Panc1 (cell line): Measurements from ENCODE around the gene RPL18.

ENCODE experiments used
- POLR2AphosphoS5 ChIP-seq: IDR thresholded peaks from 2 replicates; pipeline ENCODE4 v1.6.1; 2012; ENCODE audit warnings: mild to moderate bottlenecking, low read depth, low read length, moderate library complexity
- TCF7L2 ChIP-seq: IDR thresholded peaks from 2 replicates; pipeline ENCODE4 v1.6.1; 2011; ENCODE audit warnings: mild to moderate bottlenecking, low read depth, low read length, inconsistent platforms
- TF ChIP-seq, protein P1 (sequence below), 2 experiments: IDR thresholded peaks; 2 replicates each; pipeline ENCODE4 v1.6.1; 2011 to 2012; ENCODE audit warnings: low read depth in 2 of 2, control low read depth in 1 of 2, low read length in 1 of 2, mild to moderate bottlenecking in 1 of 2, moderate library complexity in 1 of 2; ENCODE audit not compliant: insufficient read depth in 1 of 2
- TF ChIP-seq, protein P2 (sequence below): fragments of 450-650 bp; IDR thresholded peaks from 2 replicates; pipeline ENCODE4 v1.5.1; 2017; ENCODE audit warnings: mild to moderate bottlenecking

DNA sequence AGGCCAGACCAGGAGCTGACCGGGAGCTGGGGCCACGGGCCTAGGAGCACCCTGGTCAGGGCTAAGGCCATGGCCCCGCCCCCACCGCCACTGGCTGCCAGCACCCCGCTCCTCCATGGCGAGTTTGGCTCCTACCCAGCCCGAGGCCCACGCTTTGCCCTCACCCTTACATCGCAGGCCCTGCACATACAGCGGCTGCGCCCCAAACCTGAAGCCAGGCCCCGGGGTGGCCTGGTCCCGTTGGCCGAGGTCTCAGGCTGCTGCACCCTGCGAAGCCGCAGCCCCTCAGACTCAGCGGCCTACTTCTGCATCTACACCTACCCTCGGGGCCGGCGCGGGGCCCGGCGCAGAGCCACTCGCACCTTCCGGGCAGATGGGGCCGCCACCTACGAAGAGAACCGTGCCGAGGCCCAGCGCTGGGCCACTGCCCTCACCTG is 6.9 kb upstream of the RPL18 start:
- TF ChIP-seq, protein P1, sequence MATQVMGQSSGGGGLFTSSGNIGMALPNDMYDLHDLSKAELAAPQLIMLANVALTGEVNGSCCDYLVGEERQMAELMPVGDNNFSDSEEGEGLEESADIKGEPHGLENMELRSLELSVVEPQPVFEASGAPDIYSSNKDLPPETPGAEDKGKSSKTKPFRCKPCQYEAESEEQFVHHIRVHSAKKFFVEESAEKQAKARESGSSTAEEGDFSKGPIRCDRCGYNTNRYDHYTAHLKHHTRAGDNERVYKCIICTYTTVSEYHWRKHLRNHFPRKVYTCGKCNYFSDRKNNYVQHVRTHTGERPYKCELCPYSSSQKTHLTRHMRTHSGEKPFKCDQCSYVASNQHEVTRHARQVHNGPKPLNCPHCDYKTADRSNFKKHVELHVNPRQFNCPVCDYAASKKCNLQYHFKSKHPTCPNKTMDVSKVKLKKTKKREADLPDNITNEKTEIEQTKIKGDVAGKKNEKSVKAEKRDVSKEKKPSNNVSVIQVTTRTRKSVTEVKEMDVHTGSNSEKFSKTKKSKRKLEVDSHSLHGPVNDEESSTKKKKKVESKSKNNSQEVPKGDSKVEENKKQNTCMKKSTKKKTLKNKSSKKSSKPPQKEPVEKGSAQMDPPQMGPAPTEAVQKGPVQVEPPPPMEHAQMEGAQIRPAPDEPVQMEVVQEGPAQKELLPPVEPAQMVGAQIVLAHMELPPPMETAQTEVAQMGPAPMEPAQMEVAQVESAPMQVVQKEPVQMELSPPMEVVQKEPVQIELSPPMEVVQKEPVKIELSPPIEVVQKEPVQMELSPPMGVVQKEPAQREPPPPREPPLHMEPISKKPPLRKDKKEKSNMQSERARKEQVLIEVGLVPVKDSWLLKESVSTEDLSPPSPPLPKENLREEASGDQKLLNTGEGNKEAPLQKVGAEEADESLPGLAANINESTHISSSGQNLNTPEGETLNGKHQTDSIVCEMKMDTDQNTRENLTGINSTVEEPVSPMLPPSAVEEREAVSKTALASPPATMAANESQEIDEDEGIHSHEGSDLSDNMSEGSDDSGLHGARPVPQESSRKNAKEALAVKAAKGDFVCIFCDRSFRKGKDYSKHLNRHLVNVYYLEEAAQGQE (IDR thresholded peaks at IDR 0.05; ENCODE audit: insufficient read depth in 1 of 2, low read depth in 2 of 2, low read length in 1 of 2) = no peak
- TF ChIP-seq, protein P2, sequence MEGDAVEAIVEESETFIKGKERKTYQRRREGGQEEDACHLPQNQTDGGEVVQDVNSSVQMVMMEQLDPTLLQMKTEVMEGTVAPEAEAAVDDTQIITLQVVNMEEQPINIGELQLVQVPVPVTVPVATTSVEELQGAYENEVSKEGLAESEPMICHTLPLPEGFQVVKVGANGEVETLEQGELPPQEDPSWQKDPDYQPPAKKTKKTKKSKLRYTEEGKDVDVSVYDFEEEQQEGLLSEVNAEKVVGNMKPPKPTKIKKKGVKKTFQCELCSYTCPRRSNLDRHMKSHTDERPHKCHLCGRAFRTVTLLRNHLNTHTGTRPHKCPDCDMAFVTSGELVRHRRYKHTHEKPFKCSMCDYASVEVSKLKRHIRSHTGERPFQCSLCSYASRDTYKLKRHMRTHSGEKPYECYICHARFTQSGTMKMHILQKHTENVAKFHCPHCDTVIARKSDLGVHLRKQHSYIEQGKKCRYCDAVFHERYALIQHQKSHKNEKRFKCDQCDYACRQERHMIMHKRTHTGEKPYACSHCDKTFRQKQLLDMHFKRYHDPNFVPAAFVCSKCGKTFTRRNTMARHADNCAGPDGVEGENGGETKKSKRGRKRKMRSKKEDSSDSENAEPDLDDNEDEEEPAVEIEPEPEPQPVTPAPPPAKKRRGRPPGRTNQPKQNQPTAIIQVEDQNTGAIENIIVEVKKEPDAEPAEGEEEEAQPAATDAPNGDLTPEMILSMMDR = no peak
- TF ChIP-seq TCF7L2 (no peak), POLR2AphosphoS5 (no peak)
